Upper lobe of left lung (tissue), 6 donors: ENCODE measurements around the gene DGKQ. TPM values are rescaled to one million over a fixed set of nuclear protein-coding genes. Genes with fewer than 3 reads are reported as not detected.
"Not testable (repeated sequence)": the region's sequence is repeated elsewhere in the genome, so short reads cannot be mapped to it uniquely, and the experiment has no call there.

Source experiments
- ATAC-seq, 2 donors: fragments of 200-7000 bp; cut with Tn5 transposase; one replicate each; pipeline ENCODE4 v1.9.1; 2022; ENCODE audit warnings: mild to moderate bottlenecking in 2 of 2, moderate library complexity in 2 of 2; ENCODE audit not compliant: low FRiP score in 2 of 2
- DNase-seq, 2 donors: peaks; one replicate each; pipeline ENCODE4 v3.0.0-alpha.2; 2019 to 2020
- H3K27ac ChIP-seq, 4 donors: fragments of 200-600 bp; sonication (generic); one replicate each; pipeline ENCODE4 v1.5.1; 2016 to 2019
- H3K27me3 ChIP-seq, 4 donors: fragments of 200-600 bp; sonication (generic); one replicate each; pipeline ENCODE4 v1.5.1; 2017 to 2019
- H3K36me3 ChIP-seq, 4 donors: fragments of 200-600 bp; sonication (generic); one replicate each; pipeline ENCODE4 v1.5.1; 2016 to 2019
- H3K4me1 ChIP-seq, 4 donors: fragments of 200-600 bp; sonication (generic); one replicate each; pipeline ENCODE4 v1.5.1; 2018 to 2019
- H3K4me3 ChIP-seq, 4 donors: fragments of 200-600 bp; sonication (generic); one replicate each; pipeline ENCODE4 v1.5.1; 2017 to 2019; ENCODE audit warnings: mild to moderate bottlenecking in 2 of 4, moderate library complexity in 1 of 4
- H3K9me3 ChIP-seq, 4 donors: fragments of 200-600 bp; sonication (generic); one replicate each; pipeline ENCODE4 v1.5.1; 2018 to 2019
- CTCF ChIP-seq, 6 experiments: fragments of 450-650 bp in 4 of 6; fragments of 200-600 bp in 2 of 6; sonication (generic) in 2 of 6; IDR thresholded peaks; one replicate each; pipeline ENCODE4 v1.5.1; 2016 to 2019; ENCODE audit warnings: antibody characterized with exemption in 6 of 6
- EP300 ChIP-seq, 4 donors: sonication (generic); formaldehyde crosslinking; IDR thresholded peaks; one replicate each; pipeline ENCODE4 v1.5.1; 2017; ENCODE audit warnings: antibody characterized with exemption in 4 of 4, control low read depth in 2 of 4
- POLR2A ChIP-seq, 4 donors: fragments of 450-650 bp; IDR thresholded peaks; one replicate each; pipeline ENCODE4 v1.5.1; 2016 to 2017; ENCODE audit warnings: antibody characterized with exemption in 4 of 4, mild to moderate bottlenecking in 2 of 4
- POLR2AphosphoS5 ChIP-seq, 2 donors: sonication (generic); formaldehyde crosslinking; IDR thresholded peaks; one replicate each; pipeline ENCODE4 v1.5.1; 2017; ENCODE audit warnings: antibody characterized with exemption in 2 of 2
- WGBS, 2 donors: methylation state at CpG; one replicate each; pipeline ENCODE4 v1.1.5; 2017 to 2018; 5-methylcytosine and 5-hydroxymethylcytosine counted together
- total RNA-seq, 6 donors: library from RNA; depleted of rRNA in 4 of 6; stranded (reverse); fragments of >200 nt in 4 of 6; gene quantifications; one replicate each; pipeline versions ENCODE4 v1.1.0 to v1.2.1, GENCODE V29; 2016 to 2021
- donor health status: DM: no; HTN: no; CAD: no; lungs with moderate emphysema.
- donor health status: DM: no; HTN: yes; CAD: no; lungs with severe emphysema.

Gene DGKQ
- total RNA-seq, 6 donors from 2014 or later, result 10.7 to 36.7 (median 17.5) TPM

DNA sequence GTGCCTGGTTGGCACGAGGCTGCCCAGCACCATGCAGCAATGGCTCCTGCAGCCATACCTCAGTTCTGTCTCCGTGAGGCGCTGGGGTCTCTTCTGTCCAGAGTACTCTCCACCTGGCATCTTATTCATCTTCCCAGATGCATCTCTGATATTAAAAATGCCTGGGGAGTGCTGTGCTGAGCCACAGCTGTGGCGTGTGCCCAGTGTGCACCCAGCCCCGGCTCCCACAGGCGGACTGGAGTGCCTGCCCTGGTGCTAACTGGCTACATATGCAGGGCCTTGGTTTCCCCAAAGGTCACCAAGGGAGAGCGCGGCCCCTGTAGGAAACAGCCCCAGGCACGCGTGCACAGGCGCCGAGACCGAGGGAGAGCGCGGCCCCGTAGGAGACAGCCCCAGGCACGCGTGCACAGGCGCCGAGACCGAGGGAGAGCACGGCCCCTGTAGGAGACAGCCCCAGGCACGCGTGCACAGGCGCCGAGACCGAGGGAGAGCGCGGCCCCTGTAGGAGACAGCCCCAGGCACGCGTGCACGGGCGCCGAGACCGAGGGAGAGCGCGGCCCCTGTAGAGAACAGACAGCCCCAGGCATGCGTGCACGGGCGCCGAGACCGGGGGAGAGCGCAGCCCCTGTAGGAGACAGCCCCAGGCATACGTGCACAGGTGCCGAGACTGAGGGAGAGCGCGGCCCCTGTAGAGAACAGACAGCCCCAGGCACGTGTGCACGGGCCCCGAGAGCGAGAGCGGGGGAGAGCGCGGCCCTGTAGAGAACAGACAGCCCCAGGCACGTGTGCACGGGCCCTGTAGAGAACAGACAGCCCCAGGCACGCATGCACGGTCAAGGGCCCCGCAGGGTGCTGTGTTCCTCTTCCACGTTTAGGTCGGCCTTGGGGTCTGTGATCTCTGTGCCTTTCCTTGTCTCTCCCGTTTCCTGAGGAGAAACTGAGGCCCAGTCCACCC, 26.6 kb downstream of the DGKQ start:
- WGBS, 2 donors, result 65 to 69% methylated on average over 43 to 62 of the region's 62 CpGs
- ATAC-seq (no peak), DNase-seq (peak in 1 of 2 donors; percentile 61)
- Histone ChIP-seq H3K27me3 (no peaks in the 10 kb centered on the region), H3K36me3 (peaks cover 0 to 8% (median 4%) of the 10 kb centered on the region in 4 donors), H3K27ac (no peak overlapping the region), H3K9me3 (no peaks in the 10 kb centered on the region), H3K4me3 (no peak overlapping the region), H3K4me1 (peaks cover 0 to 8% (median 5%) of the 10 kb centered on the region in 4 donors)
- TF ChIP-seq EP300 (IDR thresholded peaks at IDR 0.05), result no peak
- no peak for TF ChIP-seq POLR2A (IDR thresholded peaks at IDR 0.05)
- no peak for TF ChIP-seq CTCF (IDR thresholded peaks at IDR 0.05)
- no peak for TF ChIP-seq POLR2AphosphoS5 (IDR thresholded peaks at IDR 0.05)

DNA sequence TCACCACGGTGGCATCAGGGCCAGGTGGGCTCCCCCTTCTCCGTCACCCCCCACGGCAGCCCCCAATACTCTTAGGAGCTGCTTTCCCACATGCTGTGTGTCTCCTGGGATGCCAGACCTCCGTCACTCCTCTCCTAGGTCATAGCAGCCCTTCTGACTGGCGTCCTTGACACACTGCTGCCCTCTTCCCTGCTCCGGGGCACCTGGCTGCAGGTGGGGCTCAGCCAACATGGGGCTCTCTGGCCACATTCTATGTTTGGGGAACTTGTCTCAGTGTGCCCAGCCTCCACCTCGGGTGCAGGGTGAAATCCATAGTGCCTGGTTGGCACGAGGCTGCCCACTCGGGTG, 27.3 kb downstream of the DGKQ start:
- Histone ChIP-seq H3K4me3 (no peak overlapping the region), H3K27me3 (no peaks in the 10 kb centered on the region), H3K36me3 (peaks cover 0 to under 1% (median 0%) of the 10 kb centered on the region in 4 donors), H3K9me3 (no peaks in the 10 kb centered on the region), H3K4me1 (peaks cover 0 to 8% (median 5%) of the 10 kb centered on the region in 4 donors), H3K27ac (no peak overlapping the region)
- no peak for ATAC-seq
- TF ChIP-seq CTCF (IDR thresholded peaks at IDR 0.05) (no peak), POLR2AphosphoS5 (IDR thresholded peaks at IDR 0.05) (no peak), EP300 (IDR thresholded peaks at IDR 0.05) (no peak), POLR2A (IDR thresholded peaks at IDR 0.05) (no peak)
- 72 to 74% methylated on average over 6 to 7 of the region's 9 CpGs for WGBS, 2 donors
- DNase-seq, result no peak

- H3K27ac ChIP-seq, result no peak overlapping the region
- 56 to 58% methylated on average over 28 of the region's 28 CpGs for WGBS, 2 donors
- no peaks in the 10 kb centered on the region for H3K36me3 ChIP-seq
- TF ChIP-seq CTCF (IDR thresholded peaks at IDR 0.05), result no peak
- no peak for TF ChIP-seq POLR2A (IDR thresholded peaks at IDR 0.05)
- no peak for TF ChIP-seq POLR2AphosphoS5 (IDR thresholded peaks at IDR 0.05)
- TF ChIP-seq EP300 (IDR thresholded peaks at IDR 0.05), result no peak
- peak overlapping the region in 2 of 4 donors; percentile 17 to 23 for H3K4me3 ChIP-seq
- H3K9me3 ChIP-seq, result no peaks in the 10 kb centered on the region
- peaks cover 0 to 8% (median 5%) of the 10 kb centered on the region in 4 donors for H3K4me1 ChIP-seq
- DNase-seq, result peak in 1 of 2 donors; percentile 42
- H3K27me3 ChIP-seq, result no peaks in the 10 kb centered on the region
- peak in 1 of 2 donors; percentile 58 for ATAC-seq
Observed at GRCh38 chr4:945274-946102, 27.9 kb downstream of the DGKQ start.

- 81 to 84% methylated on average over 4 of the region's 4 CpGs for WGBS, 2 donors
- not testable (repeated sequence) for H3K36me3 ChIP-seq, ATAC-seq, H3K4me3 ChIP-seq, H3K9me3 ChIP-seq, DNase-seq, H3K27ac ChIP-seq, H3K27me3 ChIP-seq, H3K4me1 ChIP-seq
Observed at GRCh38 chr4:939508-939907, 33.9 kb downstream of the DGKQ start.

DNA sequence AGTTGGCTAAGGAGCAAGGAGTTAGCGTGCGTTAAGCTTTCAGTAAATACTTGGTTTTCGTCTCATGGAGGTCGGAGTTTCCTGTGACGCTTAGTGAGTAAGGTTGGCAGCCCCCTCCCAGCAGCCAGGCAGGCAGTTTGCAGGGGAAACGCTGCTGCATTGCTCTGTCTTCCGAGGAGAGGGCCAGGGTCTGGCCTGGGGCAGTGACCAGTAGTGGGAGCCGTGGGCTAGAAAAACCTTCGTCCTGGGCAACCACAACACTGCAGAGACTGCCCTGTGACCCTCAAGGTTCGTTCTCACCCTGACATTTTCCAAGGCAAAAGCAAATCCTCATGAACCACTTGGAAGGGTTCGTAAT, 40.7 kb downstream of the DGKQ start:
- TF ChIP-seq POLR2AphosphoS5 (IDR thresholded peaks at IDR 0.05), result no peak
- no peak for TF ChIP-seq EP300 (IDR thresholded peaks at IDR 0.05)
- TF ChIP-seq CTCF (IDR thresholded peaks at IDR 0.05), result no peak
- TF ChIP-seq POLR2A (IDR thresholded peaks at IDR 0.05), result no peak
- DNase-seq (no peak), ATAC-seq (peak; percentile 1 to 20)
- H3K4me1 ChIP-seq, result peaks cover 38 to 59% (median 40%) of the 10 kb centered on the region in 4 donors
- no peaks in the 10 kb centered on the region for H3K27me3 ChIP-seq
- peaks cover 0 to 3% (median 0%) of the 10 kb centered on the region in 4 donors for H3K36me3 ChIP-seq
- H3K9me3 ChIP-seq, result no peaks in the 10 kb centered on the region
- 5 to 7% methylated on average over 8 to 11 of the region's 11 CpGs for WGBS, 2 donors
- peak overlapping the region; percentile 51 to 100 (median 98) for H3K4me3 ChIP-seq
- peak overlapping the region; percentile 95 to 98 (median 96) for H3K27ac ChIP-seq
